Stimulated activated CD4-positive, alpha-beta T cell treated with anti-CD3 and anti-CD28 coated beads, Interleukin-4, amount 100 ng/mL, for 1 hour (primary cell): ENCODE results near the gene HCFC1R1.

Source experiments
- DNase-seq: peaks from one replicate; pipeline ENCODE4 v3.0.0-alpha.2; 2020

Gene HCFC1R1

DNA sequence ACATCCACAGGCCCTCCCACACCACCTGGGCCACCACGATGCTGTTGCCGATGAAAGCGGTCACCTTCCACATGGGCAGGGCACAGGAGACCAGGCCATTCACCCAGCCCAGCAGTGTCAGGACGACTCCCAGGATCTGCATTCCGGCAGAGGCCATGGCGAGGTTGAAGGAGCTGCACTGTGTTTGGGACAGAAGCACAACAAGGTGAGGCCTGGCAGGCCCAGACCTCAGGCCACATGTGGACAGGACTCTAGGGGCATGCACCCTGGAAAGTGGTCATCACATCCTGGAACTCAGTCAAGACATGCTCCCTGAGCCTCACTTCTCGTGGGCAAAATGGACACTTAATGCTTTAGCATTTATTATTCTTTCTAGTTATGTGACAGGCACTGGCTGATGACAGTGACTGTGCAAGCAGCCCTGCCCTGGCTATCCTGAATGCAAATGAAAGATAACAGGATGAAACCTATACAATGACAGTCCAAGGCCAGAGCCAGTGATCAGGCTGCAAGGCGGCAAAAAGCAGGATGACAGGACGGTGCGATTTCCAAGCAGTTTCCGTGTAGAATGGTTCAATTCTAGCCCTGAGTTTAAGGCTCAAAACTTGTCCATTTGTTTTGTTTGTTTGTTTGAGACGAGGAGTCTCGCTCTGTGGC lies 7.7 kb downstream of the HCFC1R1 start:
- DNase-seq = no peak

DNA sequence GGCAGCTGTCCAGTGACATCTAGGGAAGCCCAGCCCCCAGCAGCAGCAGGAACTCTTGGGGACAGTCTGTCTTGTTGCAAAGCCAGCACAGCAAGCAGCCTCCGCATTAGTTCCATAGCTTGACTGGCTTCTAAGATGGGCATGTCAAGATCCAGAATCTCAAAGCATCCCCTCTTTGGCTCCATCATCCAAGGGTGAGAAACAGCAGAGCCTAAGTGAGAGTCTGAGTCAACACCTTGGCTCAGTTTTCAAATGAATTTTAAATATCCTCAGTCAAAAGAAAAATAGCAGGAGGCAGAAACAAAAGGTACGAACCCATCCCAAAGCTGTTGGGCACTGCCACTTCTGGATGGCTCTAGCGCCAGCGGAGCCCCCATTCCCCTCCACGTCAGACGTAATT lies 8.8 kb downstream of the HCFC1R1 start:
- no peak for DNase-seq

DNA sequence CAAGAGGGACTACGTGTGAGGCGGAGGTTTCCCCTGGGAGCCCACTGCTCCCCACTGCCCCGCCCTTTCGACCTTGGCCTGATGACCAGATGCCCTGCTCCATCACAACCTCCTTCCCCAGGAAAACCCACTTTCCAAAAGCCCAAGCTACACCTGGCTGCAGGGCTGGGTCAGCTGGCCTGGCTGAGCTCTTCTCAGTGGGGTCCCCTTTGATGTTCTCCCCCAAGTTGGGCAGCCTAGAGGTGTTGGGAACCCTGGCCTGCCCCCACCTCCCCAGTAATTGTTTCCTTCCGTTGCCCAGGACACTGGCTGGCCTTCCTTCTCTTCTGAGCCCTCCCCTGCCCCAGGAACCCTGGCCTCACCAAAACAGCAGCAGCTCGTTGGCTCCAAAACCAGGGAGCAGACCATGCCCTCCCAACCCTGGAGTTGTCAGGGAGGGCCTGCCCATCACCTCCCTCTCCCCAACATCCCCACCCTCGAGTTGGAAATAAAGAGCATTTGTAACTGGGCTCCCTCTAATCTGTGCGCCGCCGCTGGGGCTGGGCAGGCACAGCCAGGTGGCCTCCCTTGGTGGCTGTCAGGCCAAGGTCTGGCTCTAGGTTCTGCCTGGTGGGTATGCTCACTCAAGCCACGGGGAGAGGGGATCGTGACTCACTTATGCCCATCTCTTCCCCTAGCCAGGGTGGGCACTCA lies 9.6 kb downstream of the HCFC1R1 start:
- no peak for DNase-seq

DNA sequence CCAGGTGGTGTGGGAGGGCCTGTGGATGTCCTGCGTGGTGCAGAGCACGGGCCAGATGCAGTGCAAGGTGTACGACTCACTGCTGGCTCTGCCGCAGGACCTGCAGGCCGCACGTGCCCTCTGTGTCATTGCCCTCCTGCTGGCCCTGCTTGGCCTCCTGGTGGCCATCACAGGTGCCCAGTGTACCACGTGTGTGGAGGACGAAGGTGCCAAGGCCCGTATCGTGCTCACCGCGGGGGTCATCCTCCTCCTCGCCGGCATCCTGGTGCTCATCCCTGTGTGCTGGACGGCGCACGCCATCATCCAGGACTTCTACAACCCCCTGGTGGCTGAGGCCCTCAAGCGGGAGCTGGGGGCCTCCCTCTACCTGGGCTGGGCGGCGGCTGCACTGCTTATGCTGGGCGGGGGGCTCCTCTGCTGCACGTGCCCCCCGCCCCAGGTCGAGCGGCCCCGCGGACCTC lies 10.2 kb downstream of the HCFC1R1 start:
- no peak for DNase-seq

DNA sequence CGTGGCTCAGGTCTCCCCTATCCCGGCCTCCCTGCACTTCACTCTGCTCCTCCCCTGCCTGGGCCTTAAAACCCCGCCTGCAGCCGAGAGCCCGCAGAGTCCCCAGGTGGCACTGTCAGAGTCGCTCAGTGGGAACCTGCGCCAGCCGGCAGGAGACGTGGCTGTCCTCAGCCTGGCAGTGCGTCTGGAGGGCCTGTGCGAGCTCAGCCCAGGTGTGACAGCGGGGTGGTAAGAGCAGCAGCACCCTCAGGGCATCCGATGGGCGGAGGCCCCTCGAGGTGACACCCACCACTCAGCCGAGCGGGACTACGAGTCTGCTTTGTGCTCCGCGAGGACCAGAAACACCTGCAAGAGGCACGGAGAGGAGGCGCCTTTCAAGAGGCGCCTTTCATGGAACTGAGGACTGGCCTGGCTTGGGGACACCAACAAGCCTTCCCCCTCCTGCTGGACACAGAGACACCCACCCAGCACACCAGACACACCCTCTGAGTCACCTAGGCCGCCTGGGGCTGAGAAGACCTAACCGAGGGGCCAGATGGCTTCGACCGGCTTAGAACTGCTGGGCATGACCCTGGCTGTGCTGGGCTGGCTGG lies 10.8 kb downstream of the HCFC1R1 start, which contains the start of gene CLDN9:
CLDN9 (plus strand) TSS at position 96 of the 593 bp plus-strand sequence; CDS start at position 536, 440 bp downstream.
- DNase-seq = no peak

DNA sequence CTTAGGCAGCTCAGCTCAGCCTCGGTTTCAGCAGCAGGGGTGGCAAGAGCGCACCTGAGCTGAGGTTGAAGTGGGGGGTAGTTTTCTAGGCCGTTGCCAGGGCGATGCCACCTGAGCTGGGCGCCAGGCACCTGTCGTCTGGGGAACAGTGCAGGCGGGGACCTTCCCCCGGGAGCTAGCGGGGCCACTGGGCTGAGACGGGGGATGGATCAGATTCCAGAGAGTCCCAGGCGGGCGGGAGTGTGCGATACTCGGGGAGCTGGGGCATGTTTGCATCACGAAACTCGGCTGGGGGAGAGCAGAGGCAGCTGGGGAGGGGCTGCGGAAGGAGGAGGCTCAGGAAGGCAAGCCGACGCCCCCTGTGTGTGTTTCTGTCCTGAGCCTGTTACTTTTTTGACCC lies 11.5 kb downstream of the HCFC1R1 start:
- no peak for DNase-seq

DNA sequence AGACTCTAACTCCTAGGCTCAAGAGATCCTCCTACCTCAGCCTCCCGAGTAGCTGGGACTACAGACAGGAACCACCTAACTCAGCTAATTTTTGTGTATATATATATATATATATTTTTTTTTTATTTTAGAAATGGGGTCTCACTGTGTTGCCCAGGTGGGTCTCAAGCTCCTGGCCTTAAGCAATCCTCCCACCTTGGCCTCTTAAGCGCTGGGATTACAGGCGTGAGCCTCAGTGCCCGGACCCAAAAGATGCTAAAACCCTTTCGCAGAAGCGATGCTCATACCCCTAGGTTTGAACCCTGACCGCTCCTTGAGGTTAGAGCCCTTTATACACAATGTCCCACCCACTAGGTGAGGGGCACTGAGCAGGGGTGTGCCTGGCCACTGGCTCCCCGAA lies 13.2 kb downstream of the HCFC1R1 start:
- no peak for DNase-seq

DNA sequence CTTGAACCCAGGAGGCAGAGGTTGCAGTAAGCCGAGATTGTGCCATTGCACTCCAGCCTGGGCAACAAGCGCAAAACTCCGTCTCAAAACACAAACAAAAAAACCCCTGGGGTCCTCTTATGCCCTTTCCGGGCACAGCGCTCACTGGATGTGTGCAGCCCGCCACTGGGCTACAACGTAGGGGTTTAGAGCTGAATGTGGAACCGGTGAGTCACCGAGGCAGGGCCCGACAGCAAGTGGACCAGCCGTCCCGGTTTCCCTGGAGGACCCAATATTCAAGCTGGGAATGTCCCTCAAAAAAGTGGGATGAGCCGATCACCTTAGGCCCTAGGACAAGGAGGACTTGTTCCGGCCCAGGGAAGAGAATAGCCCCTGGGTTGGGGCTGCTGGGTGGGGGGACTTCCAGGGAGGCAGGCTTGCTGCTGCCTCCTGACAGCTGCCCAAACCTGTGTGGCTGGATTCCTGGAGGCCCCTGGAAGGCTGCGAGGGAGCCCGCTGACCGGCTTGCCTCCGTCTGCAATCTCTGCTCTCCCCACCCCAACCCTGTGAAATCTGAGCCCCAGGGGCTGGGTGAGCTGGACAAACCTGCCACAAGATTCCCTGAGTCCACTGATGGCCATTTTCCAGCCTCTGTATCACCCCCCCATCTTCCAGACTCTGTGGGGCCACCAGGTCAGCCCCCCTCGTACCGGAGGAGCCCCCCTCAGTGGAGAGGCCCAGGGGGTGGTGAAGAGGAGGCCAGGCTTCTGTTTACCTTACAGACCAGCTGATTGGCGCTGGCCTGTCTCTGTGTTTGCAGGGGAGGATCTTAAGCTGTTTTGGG lies 14.0 kb downstream of the HCFC1R1 start:
- DNase-seq = no peak

DNA sequence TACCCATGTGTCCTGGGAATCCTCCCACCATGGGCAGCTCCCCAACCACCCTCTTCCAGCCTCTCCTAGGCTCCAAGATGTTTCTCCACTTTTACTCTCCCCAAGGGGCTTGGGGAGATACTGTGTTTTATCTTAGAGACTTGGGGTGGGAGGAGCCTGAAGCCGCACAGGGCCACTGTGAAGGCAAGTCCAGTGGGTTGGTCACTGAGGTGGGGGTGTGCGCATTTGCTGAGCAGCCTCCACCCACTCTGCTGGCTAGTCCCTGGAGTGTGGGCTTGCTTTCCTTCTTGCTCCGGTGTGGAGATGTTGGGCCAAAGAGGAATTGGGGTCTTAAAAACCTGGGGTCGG lies 15.1 kb downstream of the HCFC1R1 start:
- no peak for DNase-seq

DNA sequence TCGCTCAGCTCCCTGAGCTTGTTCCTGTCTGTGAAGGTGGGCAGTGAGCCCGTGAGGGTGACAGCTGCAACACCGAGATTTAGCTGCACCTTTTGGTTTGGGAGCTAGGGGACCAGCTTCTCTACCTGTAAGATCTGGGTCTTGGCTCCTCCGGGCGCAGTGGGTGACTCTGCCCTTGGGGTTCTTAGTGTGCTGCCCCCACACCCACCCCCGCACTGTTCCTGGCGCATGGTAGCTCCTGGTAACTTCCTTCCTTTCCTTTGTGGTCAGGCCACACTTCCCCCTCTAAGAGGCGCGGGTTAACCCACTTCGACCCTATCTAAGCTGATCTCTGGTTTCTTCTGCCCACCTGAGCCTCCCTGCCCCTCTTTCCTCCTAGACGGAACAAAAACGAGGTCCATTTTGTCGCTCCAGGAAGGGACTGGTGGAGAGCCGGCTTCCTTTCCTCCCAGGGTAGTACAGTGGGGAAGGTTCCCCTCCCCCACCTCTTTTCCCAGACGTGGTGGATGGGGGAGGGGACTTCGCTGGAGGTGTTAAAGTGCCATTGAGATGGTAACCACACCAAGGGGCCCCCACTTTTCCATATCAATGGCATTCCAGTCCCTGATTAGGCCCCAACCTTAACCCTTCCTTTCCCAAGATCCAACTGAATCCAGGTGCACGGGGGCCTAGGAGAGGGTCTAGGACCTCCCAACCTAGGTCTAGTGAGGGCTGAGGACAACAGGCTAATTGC lies 15.6 kb downstream of the HCFC1R1 start:
- no peak for DNase-seq

DNA sequence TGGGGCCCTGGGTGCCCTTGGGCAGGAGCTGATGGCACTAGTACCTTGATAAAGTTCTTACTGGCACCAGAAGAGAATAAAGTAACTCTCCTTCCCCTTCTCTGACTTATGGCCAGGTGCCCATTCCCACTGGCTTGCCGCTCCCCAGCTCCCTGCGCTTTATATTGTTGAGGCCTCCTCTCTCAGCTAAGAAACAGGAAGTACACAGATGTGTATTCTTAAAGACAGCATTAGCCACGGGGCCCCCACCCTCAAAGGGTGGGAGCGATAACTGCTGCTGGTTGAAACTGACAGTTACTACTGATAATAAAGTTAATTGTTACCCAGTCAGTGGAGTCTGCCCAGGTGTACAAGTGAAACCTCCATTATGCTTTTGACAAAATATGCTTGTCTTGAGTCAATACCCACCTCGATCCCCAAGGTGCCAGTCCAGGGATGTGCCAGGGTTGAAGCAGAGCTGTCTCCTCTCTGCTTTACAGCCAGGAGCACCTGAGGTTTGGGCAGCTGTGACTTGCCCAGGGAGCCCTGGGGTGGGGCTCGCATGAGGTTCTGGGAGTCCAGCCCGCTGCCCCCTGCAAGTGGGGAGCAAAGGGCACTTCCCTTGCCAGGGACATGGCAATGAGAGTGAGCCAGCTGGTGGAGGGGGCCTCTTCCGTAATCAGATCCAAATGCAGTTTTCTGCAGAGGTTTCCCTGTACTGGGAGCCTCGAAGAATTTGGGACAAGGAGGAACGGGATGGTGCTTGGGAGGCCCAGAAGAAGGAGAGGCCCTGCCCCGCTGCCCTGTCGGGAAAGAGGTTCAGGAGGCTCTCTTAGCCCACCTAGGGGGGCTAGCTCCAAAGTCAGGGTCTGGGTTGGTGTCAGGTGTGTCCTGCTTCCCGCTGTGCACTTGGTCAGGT lies 16.4 kb downstream of the HCFC1R1 start:
- no peak for DNase-seq

DNA sequence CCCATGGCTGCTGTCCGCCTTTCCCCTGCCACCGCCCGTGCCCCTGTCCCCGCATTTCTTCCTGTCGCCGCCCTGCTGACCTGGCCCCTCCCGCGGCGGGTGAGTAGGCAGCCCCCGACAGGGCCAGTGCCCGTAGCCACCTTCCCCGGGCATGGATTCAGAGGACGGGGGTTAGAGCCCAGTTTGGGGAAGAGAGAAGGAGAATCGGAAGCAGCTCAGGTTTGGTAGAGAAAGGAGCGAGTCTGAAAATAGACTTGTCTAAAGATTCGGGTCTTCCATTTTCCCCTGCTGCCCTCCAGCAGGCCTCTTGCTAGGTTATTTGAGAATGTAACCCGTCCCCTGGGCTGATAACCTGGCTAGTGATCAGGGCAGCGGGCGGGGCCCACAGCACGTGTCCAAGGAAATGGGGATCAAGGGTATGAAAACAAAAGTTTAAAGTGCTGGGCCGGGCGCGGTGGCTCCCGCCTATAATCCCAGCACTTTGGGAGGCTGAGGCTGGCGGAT lies 18.9 kb downstream of the HCFC1R1 start:
- no peak for DNase-seq

DNA sequence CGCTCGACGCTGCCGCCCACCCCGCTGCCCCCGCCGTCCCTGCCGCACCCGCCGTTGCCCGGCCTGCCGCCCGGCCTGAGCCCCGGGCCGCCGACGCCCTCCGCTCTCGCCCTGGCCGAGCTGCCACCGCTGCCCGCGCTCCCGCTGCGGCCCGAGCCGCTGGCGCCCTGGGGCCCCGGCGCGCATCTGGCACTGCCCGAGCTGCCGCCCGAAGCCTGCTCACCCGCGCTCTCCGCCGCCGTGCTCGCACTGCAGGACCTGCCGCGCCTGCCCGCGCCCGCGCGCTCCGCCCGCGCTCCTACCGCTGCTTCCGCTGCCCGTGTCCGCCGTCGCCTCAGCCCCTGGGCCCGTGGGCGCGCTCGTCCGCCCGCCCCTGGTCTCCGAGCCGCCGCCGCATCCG lies 19.4 kb downstream of the HCFC1R1 start:
- DNase-seq = no peak

DNA sequence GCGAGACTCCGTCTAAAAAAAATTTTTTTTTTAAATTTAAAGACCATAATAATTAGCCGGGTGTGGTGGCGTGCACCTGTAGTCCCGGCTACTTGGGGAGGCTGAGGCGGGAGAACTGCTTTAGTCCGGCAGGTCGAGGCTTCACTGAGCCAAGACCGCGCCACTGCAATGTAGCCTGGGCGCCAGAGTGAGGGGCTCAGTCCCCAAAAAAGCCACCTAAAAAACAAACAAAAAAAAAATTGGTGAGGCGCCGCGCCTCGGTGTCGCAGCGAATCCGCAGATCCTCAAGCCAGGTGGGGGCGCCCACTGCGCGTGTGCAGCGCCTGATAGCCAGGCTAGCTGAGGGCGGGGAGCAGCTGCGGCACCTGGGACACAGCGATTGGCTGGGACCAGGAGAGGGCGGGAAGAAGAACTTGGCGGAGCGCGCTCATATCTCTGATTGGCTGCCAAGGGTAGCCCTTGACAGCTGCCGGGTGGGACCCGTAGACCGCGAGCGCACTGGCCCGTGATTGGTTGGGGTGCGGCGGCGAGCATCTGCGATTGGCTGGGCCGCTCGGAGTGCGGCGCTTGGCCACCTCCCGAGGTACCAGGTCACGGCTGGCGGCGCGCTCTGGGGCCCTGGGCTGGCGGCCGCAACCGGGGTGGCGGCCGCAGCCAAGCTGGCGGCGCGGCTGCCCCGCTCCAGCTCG lies 20.0 kb downstream of the HCFC1R1 start:
- DNase-seq = peak; percentile 95

DNA sequence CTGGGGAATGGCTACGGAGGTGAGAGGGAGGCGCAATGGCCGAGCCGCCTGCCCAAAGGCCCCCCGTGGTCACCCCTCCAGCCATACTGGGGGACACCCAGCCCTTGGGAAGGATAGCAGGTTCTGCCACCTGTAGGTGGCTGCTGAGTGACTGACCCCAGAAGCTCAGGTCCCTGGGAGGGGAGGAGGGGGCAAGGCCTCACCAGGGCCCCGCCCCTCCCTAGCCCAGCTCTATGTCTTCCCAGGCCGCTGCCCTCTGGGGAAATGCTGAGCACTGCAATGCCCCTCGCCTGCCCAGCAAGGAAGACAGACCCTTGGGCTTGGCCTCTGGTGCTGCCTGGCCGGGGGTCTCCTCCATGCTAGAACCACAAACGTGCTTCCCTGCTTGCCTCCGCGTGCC lies 22.4 kb downstream of the HCFC1R1 start:
- no peak for DNase-seq

DNA sequence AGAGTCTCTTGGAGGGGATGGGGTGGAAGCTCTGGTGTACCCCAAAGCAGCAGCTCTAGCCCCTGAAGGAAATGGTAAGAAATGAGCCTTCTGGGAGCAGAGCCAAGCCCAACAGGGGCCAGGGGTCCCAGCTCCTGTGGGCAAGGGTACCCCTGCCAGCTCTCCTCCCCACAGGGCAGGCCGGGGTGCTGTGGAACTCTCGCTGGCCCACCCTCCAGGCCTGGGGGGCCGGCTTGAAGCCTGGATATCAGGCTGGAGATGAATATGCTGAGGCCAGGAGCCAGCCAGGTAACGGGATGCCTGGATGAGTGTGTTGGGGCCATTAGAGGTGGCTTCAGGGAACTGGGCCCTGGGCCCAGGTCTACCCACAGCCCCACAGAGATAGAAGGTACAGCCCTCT lies 23.2 kb downstream of the HCFC1R1 start:
- DNase-seq = no peak

DNA sequence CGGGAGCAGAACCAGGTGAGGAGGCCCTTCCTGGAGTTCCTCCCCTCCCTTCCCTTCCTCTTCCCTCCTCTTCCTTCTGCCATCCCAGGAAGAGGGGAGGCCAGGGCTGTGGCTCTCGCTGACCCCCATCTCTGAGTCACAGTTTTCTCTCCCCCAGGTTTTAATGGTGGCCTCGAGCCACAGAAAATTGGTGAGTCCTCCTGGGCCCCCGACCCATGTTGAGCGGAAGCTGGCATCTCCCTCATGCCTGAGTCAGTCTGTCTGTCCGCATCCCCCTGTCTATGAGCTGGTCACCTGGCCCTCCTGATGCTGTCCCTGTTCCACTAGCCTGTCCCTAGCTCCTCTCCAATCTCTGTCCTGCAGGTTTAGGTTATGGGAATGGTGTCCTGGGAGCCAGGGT lies 23.8 kb downstream of the HCFC1R1 start:
- no peak for DNase-seq

DNA sequence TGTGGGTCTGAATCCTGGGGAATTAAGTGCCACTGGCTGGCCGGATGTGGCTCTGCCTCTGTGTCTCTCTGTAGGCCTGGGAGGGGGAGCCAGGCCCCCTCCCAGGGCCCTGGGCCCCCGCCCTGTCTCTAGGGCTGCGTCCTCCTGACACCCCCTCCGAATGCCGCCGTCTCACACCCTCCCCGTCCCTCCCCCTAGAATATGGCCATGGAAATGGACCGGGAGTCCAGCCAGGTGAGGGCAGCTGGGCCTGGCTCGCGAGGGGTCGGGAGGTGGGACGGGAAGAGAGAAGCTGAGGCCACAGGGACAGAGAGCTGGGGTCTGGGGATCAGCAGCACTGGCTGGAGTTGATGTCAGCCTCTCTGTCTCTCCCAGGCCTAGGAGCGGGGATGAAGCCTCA lies 27.4 kb downstream of the HCFC1R1 start:
- no peak for DNase-seq

DNA sequence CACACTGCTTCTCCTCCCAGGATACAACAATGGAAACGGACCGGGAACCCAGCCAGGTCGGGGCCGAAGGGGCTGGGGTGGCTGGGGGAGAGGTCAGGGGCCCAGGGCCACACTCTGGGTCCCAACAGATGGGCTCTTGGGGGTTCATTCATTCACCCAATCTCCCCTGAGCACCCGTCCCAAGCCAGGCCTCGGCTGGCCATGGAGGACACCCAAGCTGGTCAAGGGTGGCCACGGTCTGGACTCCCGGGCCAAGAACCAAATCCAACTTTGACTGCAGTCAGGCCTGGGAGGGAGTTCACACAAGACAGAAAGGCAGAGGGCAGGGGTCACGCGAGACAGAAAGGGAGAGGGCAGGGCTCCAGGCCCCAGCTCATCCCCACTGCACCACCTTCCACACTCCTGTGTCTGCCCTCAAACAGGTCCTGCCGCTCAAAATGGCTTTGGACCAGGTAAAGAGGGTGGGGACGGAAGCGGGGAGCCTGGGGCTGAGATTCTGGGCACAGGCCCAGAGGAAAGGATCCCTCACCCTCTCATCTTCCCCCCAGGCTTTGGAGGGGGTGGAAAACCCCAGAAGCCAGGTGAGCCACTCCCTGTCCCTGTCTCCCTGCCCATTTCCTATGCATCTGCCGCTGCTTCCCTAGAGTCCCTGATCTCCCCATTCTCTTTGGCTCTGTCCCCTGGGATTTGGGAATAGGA lies 31.2 kb downstream of the HCFC1R1 start:
- no peak for DNase-seq

DNA sequence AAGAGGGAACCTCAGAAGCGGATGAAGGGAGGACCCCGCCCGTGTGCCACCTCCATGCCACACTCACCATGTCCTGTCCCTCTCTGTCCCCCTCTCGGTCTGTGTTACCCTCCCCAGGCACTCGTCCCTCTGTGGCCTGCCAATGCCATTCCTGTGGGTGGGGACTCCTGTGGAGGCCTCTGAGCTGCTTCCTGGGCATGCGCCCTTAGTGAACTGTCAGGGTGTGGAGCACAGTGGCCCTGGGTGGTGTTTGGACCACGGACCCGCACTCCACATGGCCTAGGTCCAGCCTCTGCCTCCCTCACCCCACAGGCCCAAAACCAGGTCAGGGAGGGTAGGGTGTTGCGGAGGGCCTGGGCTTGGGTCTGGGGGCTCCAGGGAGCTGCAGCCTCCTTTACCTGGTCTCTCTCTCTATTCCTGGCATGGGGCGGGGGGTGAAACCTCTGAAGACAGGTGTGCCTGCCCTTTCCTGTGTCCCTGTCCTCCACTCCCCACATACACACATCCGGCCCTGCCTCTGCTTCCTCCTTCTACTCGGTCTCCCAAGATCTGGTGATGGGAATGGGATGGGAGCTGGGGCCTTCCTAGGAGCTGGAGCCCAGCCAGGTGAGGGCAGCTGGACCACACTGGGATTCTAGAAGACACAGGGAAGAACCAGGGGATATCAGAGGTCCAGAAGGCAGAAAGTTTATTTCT lies 32.0 kb downstream of the HCFC1R1 start:
- DNase-seq = no peak
